ENCODE results near the gene MAPK6. TPM values are rescaled to one million over a fixed set of nuclear protein-coding genes. Genes with fewer than 3 reads are reported as not detected.
"Not testable (repeated sequence)": the region's sequence is repeated elsewhere in the genome, so short reads cannot be mapped to it uniquely, and the experiment has no call there.

The MAPK6 gene
- total and polyA plus RNA-seq, 2 donors, result 16.2 to 50.8 TPM

DNA sequence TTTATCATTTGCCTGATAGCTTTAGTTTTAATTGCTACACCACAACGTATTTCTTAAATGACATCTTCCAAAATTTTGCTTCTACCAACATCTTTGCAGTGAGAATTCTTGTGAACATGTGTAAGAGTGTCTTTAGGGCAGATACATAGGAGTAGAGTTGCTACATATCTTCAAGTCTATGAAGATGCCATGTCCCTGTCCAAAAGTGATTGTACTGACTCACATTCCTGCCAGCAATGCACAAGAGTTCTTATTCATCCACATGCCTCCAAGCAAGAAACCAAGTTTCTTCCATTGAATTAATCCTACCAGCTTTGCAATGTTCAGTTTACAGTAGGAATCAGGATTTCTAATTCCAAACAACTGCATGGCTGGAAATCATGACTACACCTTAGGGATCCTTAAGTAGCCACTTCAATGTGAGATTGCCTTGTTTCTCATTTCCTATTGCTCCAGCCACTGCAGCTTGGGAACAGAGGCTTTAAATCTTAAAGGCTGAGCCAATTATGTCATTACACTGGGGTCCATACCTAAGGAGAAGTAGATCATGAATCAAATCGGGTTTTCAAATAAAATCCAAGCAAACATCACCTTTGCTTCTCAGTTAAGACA is 49.1 kb downstream of the MAPK6 start:
- Histone ChIP-seq H3K36me3 (ENCODE audit: insufficient read depth) (peaks cover 2% of the 10 kb centered on the region), H3K27ac (ENCODE audit: low read depth) (no peak overlapping the region), H3K4me3 (ENCODE audit: low read depth, low read length) (no peak overlapping the region), H3K4me1 (ENCODE audit: insufficient read depth) (peaks cover 2% of the 10 kb centered on the region)
- DNase-seq (ENCODE audit: extremely low spot score), result no peak
- WGBS, result 77% methylated on average over 2 of the region's 2 CpGs

DNA sequence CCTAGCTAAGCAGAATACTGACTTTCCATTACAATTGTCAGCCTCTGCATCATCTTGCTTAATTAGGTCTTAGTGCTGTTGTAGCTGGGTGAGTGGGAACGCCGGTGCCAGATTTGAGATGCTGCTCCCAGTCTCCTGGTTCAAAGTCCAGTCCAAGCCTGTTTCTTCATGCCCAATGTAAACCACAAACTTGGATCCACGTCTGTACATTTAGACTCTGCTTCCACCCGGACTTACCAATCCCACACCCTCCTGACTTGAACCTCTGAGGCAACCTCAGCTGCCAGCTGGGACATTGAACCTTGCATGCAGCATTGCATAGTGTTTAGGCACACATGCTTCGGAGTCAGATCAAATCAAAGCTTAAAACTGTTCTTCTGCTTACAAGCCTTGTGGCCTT is 50.5 kb downstream of the MAPK6 start:
- H3K36me3 ChIP-seq (ENCODE audit: insufficient read depth), result peaks cover 2% of the 10 kb centered on the region
- no peak overlapping the region for H3K27ac ChIP-seq (ENCODE audit: low read depth)
- DNase-seq (ENCODE audit: extremely low spot score), result no peak
- H3K4me3 ChIP-seq (ENCODE audit: low read depth, low read length), result no peak overlapping the region
- peaks cover 2% of the 10 kb centered on the region for H3K4me1 ChIP-seq (ENCODE audit: insufficient read depth)
- 74% methylated on average over 5 of the region's 5 CpGs for WGBS

DNA sequence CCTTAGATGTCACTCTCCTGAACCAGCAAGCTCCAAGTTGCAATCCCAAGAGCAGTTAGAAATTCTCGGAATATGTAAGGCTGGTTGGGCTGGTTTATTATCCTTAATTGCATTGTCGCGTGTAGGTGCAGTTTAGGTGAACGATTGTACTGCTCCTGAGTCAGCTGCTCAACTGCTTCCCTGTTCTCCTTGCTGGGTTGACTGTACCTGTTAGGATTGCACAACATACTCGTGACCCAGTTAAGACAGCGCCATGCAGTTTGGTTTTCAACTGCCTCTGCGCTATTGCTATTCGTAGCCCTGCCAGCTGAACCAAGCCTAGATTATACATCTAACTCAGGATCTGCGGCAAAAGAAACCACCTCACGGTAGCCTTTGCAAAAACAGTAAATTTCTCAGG is 52.6 kb downstream of the MAPK6 start:
- Histone ChIP-seq H3K4me3 (ENCODE audit: low read depth, low read length) (no peak overlapping the region), H3K27ac (ENCODE audit: low read depth) (no peak overlapping the region), H3K36me3 (ENCODE audit: insufficient read depth) (peaks cover 2% of the 10 kb centered on the region), H3K4me1 (ENCODE audit: insufficient read depth) (peaks cover 2% of the 10 kb centered on the region)
- WGBS, result 80% methylated on average over 10 of the region's 10 CpGs
- no peak for DNase-seq (ENCODE audit: extremely low spot score)

DNA sequence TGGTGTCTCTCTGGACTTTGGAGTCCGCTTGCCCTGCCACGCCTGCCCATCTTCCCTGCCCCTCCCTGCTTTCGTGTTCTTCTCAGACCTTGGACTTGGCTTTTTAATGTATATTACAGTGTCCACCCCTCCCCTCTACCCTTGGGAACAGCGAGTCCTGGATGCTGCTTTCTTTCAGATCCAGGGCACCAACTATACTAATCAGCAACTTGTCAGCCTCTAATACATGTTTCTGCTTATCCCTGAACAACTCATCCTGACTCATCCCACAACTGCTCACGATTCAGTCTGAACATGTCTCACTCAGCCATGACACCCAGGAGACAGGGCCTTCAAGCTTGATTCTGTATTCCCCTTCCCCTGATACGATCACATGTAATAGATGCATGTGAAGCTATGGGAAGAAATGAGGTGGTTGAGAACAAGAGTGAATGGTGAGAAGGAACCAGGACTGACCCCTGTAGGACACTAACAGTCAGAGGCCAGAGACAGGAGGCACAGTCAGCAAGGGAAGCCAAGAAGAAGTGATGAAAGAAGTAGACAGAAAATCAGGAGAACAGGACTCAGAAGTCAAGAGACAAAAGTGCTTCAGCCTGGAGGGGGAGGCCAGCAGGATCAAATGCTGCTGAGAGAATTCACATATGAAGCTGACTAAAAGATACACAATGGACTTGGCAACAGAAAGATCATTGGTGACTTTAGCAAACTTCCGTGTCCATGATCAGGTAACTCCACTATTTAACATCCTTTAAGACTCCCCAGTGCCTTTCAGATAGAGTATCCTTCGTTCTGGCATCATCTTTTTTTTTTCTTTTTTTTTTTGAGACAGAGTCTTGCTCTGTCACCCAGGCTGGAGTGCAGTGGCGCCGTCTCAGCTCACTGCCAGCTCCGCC is 58.1 kb downstream of the MAPK6 start:
- WGBS, result 87% methylated on average over 11 of the region's 11 CpGs
- Histone ChIP-seq H3K4me1 (ENCODE audit: insufficient read depth) (no peaks in the 10 kb centered on the region), H3K4me3 (ENCODE audit: low read depth, low read length) (no peak overlapping the region), H3K36me3 (ENCODE audit: insufficient read depth) (no peaks in the 10 kb centered on the region), H3K27ac (ENCODE audit: low read depth) (peak overlapping the region; percentile 28)
- no peak for DNase-seq (ENCODE audit: extremely low spot score)

DNA sequence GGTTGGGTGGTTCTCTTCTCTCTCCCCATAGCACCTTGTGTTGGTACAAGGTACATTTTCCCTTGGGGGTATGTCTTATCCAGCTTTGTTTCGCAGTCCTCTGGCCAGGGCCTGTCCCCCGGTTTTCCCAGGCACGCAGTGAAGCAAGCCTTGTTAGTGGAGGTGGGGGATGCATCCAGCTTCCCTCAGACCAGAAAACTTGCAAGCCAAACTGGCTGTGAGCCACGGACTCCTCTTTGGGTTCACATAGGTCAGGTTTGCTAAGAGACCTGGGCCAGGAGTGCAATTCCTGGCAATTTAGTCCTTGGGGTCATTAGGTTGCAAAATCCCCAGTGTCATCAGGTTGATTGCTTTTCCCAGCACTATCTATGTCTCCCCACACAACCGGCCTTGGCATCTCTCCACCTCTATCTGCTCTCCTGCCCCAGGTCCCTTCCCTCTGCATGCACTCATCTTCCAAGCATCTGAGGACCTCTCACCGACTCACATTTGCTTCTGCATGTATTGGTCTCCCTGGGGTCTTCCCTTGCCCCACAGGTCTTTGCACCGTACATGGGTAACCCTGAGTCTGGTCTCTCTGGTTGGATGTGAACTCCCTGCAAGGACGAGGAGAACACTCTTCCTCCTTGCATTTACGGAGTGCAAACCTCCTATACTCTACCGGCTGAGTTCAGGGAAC is 59.3 kb downstream of the MAPK6 start:
- Histone ChIP-seq H3K4me3 (ENCODE audit: low read depth, low read length) (no peak overlapping the region), H3K27ac (ENCODE audit: low read depth) (no peak overlapping the region), H3K4me1 (ENCODE audit: insufficient read depth) (no peaks in the 10 kb centered on the region), H3K36me3 (ENCODE audit: insufficient read depth) (no peaks in the 10 kb centered on the region)
- 78% methylated on average over 10 of the region's 10 CpGs for WGBS
- no peak for DNase-seq (ENCODE audit: extremely low spot score)

DNA sequence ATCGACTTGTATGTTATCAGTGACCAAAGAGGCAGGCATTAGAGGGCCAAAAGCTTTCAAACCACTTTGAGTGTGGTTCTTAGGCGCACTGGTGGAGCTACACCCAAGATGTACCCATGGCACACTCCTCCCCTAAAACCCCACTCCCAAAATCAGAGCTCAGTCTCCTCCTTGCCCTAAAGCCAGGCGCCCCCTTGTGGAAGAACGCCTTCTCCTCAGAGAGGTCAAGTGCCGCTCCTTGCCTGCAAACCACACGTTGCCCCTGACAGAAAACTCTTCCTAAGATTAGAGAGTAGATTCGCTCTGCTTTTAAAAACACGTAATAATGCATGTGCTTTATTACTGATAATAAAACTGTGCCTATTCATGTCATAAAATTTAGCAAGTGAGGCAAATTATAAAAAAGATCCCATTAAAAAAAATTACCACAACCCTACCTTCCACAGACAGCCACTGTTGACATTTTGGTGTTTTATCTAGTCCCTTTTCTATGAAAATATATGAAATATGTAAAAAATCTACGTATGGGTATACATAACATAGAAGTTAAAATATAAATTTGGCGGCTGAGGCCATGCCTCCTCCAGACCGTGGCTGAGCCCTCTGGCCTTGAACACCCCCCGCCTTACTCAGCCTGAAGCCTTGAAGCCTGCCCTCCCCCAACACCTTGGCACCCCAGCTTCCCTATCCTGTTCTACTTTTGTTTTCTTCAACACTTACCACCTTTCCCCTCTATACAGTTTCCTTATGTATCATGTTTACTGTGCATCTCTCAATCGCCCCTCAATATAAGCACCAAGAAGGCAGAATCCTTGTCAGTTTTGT is 60.1 kb downstream of the MAPK6 start:
- Histone ChIP-seq H3K36me3 (ENCODE audit: insufficient read depth) (no peaks in the 10 kb centered on the region), H3K27ac (ENCODE audit: low read depth) (no peak overlapping the region), H3K4me3 (ENCODE audit: low read depth, low read length) (no peak overlapping the region), H3K4me1 (ENCODE audit: insufficient read depth) (no peaks in the 10 kb centered on the region)
- DNase-seq (ENCODE audit: extremely low spot score), result no peak
- 52% methylated on average over 13 of the region's 13 CpGs for WGBS

DNA sequence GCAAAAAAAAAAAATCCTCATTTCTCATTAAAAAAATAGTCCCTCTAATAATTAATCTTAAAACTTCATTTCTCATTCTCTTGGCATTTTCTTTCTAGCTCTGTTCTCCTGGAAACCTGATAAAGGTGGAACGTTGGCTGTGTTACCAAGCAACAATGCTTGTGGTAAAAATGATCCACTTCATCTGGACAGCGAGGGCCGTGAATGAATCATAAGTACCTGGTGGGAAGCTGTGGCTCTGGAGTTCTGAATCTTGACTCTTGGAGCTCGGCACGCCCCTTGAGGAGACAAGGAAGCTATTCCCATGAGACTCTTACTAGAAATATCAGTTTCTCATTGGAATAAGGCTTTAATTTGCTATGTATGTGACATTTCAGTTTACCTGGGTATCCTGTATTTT is 61.0 kb downstream of the MAPK6 start:
- no peaks in the 10 kb centered on the region for H3K4me1 ChIP-seq (ENCODE audit: insufficient read depth)
- no peak for DNase-seq (ENCODE audit: extremely low spot score)
- H3K36me3 ChIP-seq (ENCODE audit: insufficient read depth), result no peaks in the 10 kb centered on the region
- WGBS, result 83% methylated on average over 5 of the region's 5 CpGs
- H3K4me3 ChIP-seq (ENCODE audit: low read depth, low read length), result no peak overlapping the region
- H3K27ac ChIP-seq (ENCODE audit: low read depth), result no peak overlapping the region

DNA sequence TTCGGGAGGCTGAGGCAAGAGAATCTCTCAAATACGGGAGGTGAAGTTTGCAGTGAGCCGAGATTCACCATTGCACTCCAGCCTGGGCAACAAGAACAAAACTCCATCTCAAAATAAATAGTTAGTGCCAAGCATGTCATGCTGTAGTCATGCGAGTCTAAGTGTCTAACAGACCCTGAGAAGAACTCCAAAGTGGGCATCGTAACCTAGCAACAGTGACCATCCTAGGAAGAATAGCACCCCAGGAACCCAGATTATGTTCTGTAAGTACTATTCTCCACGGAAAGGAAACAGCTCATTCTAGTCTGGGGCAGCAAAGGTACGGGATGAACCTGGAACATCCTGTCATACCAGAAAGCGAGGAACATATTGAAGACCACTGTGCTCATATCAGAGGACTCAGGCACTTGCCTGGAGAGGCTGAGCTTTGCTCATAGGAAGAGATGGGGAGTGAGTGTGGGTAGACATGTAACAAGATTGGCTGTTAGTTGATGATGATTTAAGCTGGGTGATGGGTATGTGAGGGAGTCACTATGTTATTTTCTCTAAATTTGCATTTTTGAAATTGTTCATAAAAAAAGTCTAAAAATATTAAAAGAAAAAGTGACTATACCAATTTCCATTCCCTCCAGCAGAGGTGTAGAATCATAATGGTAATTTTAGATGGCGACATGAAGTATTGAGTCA is 61.8 kb downstream of the MAPK6 start:
- no peaks in the 10 kb centered on the region for H3K4me1 ChIP-seq (ENCODE audit: insufficient read depth)
- DNase-seq (ENCODE audit: extremely low spot score), result no peak
- H3K27ac ChIP-seq (ENCODE audit: low read depth), result no peak overlapping the region
- WGBS, result 90% methylated on average over 9 of the region's 9 CpGs
- H3K36me3 ChIP-seq (ENCODE audit: insufficient read depth), result no peaks in the 10 kb centered on the region
- no peak overlapping the region for H3K4me3 ChIP-seq (ENCODE audit: low read depth, low read length)

DNA sequence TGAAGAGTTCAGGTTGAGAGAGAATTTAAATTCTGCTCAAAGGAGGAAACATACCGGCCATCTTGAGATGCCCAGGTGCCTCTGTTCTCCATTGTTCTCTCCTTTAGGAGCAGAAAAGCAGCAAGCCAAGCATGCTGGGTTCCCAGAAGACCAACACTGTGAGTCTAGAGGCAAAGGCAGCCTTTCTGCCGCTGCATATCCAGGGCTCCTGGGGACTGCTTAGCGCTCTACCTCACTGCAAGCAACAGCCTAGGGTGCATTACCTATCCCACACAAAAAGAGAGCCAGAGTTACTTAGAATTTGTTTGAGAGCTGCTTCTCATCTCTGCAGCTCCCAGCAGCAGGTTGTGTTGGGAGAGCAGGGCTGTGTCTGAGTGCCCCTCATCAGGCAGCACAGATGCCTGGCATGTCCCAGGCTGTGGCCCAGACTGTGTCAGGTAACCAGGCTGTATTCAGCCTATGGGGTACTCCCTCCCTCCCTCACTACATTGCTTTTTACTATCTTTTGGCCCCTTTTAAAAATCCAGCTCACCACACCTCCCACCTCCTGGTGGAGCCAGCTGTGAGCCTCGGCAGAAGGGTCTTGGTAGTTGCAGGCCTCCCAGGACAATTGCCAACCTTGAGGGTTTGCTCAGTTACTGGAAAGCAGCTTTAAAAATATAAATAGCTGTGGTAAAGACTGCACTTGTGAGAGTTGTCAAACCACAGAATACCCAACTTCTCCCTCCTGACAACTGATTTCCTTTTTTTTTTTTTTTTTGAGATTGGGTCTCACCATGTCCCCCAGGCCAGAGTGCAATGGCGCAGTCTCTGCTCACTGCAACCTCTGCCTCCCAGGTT is 63.4 kb downstream of the MAPK6 start:
- 70% methylated on average over 5 of the region's 5 CpGs for WGBS
- H3K4me3 ChIP-seq (ENCODE audit: low read depth, low read length), result no peak overlapping the region
- no peaks in the 10 kb centered on the region for H3K4me1 ChIP-seq (ENCODE audit: insufficient read depth)
- H3K36me3 ChIP-seq (ENCODE audit: insufficient read depth), result no peaks in the 10 kb centered on the region
- H3K27ac ChIP-seq (ENCODE audit: low read depth), result no peak overlapping the region
- no peak for DNase-seq (ENCODE audit: extremely low spot score)

DNA sequence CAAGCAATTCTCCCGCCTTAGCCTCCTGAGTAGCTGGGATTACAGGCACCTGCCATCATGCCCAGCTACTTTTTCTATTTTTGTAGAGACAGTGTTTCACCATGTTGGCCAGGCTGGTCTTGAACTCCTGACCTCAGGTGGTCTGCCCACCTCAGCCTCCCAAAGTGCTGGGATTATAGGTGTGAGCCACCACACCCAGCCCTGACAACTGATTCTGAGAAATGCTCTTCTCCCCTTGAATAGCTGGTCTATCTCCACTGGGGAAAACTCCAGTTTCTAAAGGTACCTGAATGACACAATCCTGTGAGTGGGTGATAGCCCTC is 64.0 kb downstream of the MAPK6 start:
- H3K4me1 ChIP-seq (ENCODE audit: insufficient read depth); H3K4me3 ChIP-seq (ENCODE audit: low read depth, low read length); H3K27ac ChIP-seq (ENCODE audit: low read depth); H3K36me3 ChIP-seq (ENCODE audit: insufficient read depth); DNase-seq (ENCODE audit: extremely low spot score): not testable (repeated sequence)
- WGBS, result 91% methylated on average over 1 of the region's 1 CpG

DNA sequence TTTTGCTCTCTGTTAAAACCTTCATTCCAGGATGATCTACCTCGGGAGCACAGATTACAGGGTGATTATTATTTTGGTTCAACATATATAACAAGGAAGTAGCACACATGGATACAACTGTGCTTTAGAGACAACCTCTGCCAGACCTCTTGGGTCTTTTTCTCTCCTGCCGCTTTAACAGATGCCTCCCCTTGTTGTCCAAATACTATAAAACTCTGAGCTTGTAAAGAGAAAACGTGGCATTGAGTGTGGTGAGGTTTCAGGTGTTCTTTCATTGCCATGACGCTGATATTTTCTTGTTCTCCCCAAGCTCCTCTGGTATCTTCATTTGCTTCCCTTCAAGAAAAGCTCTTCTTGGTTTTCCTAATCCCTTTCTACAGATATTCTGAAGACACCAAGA is 64.6 kb downstream of the MAPK6 start:
- WGBS, result 59% methylated on average over 4 of the region's 4 CpGs
- Histone ChIP-seq H3K36me3 (ENCODE audit: insufficient read depth) (no peaks in the 10 kb centered on the region), H3K27ac (ENCODE audit: low read depth) (no peak overlapping the region), H3K4me3 (ENCODE audit: low read depth, low read length) (no peak overlapping the region), H3K4me1 (ENCODE audit: insufficient read depth) (no peaks in the 10 kb centered on the region)
- no peak for DNase-seq (ENCODE audit: extremely low spot score)

DNA sequence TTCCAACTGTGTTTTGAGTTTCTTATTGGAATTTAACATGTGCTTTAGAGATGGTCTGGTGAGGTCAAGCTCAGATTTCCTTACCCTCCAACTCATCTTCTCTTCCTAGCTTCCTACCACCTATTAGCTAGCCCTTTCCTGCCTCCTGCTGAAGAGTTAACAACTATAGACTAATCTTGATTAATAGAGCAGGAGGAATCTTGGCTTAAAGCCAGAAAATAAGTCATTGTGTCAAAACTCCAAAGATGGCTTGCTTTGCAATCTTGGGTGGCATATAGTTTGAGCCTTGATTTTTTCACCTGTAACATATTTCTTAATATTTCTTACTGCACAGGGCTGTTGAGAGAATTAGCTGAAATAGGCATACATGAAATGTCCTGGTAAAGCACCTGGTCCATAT is 66.3 kb downstream of the MAPK6 start:
- Histone ChIP-seq H3K4me1 (ENCODE audit: insufficient read depth) (no peaks in the 10 kb centered on the region), H3K36me3 (ENCODE audit: insufficient read depth) (no peaks in the 10 kb centered on the region), H3K27ac (ENCODE audit: low read depth) (no peak overlapping the region), H3K4me3 (ENCODE audit: low read depth, low read length) (no peak overlapping the region)
- DNase-seq (ENCODE audit: extremely low spot score), result no peak
